ENCODE results near the gene CCDC183. TPM values are rescaled to one million over a fixed set of nuclear protein-coding genes. Genes with fewer than 3 reads are reported as not detected.
A peak's percentile ranks its signal among the peaks of the same experiment; 100 is the strongest.
"Not testable (repeated sequence)": the region's sequence is repeated elsewhere in the genome, so short reads cannot be mapped to it uniquely, and the experiment has no call there.

CCDC183 gene
- total RNA-seq, 1 donor: under 0.01 TPM

DNA sequence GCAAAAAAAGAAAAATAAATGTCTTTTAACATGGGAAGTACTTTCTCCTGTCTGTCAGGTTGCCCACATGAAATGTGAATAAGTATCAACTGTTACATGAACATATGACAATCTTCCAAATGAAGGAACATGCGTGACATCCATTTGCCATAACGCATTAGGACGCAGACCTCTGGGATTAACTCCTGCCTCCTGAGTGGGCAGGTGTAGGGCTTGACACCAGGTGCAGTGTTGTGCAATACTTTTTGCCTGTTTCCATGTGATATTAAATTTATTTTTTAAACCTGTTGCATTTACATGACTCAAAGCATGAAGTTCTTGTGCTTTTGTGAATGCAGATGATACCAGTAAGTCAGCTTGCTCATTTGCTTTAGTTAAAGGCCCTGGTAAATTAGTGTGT, 13.7 kb upstream of the CCDC183 start:
- Histone ChIP-seq H4K20me1 (ENCODE audit: insufficient read depth, low read length) (no peaks in the 10 kb centered on the region), H3K9me3 (ENCODE audit: low read depth, low read length) (no peaks in the 10 kb centered on the region), H3K4me1 (ENCODE audit: insufficient read depth, low read length) (no peaks in the 10 kb centered on the region), H3K27ac (ENCODE audit: low read depth, low read length) (no peak overlapping the region), H3K27me3 (ENCODE audit: insufficient read depth, low read length) (peaks cover 43% of the 10 kb centered on the region), H3K4me2 (ENCODE audit: insufficient read depth, low read length) (no peak overlapping the region), H3K4me3 (ENCODE audit: insufficient read depth, low read length) (no peak overlapping the region), H3K79me2 (ENCODE audit: insufficient read depth, low read length) (no peaks in the 10 kb centered on the region), H3K36me3 (ENCODE audit: insufficient read depth, low read length) (no peaks in the 10 kb centered on the region), H2AFZ (ENCODE audit: low read length) (no peak overlapping the region)
- TF ChIP-seq, protein P1, sequence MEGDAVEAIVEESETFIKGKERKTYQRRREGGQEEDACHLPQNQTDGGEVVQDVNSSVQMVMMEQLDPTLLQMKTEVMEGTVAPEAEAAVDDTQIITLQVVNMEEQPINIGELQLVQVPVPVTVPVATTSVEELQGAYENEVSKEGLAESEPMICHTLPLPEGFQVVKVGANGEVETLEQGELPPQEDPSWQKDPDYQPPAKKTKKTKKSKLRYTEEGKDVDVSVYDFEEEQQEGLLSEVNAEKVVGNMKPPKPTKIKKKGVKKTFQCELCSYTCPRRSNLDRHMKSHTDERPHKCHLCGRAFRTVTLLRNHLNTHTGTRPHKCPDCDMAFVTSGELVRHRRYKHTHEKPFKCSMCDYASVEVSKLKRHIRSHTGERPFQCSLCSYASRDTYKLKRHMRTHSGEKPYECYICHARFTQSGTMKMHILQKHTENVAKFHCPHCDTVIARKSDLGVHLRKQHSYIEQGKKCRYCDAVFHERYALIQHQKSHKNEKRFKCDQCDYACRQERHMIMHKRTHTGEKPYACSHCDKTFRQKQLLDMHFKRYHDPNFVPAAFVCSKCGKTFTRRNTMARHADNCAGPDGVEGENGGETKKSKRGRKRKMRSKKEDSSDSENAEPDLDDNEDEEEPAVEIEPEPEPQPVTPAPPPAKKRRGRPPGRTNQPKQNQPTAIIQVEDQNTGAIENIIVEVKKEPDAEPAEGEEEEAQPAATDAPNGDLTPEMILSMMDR (IDR thresholded peaks at IDR 0.05; ENCODE audit: extremely low read depth, low read depth, low read length): no peak
- DNase-seq (ENCODE audit: insufficient read length, low spot score, missing footprints): no peak

DNA sequence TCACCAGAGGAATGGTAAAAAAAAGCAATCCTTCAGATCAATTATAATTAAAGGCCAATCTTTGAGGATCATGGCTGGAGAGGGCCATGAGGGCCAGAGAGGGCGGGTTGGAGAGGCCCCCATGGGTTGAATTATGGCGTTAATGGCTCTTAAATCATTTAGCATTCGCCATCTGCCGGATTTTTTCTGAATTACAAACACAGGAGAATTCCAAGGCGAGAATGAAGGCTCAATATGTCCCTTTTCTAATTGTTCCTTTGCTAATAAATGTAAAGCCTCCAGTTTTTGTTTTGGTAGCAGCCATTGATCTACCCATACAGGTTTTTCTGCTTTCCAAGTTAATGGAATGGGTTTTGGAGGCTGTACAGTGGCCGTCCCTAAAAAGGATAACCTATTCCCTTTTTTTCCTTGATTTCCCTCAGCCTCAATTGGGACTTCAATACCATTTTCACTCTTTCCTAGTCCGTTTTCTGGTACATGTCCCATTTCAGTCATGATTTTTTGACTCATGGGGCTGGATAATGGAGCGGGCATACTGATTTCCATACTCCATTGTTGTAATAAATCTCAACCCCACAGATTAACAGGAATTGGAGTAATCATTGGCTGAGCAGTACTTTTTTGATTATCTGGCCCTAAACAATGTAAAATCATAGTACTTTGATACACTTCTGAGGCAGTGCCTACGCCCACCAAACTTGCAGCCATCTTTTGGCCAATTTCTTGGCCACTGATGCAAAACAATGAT, 11.7 kb upstream of the CCDC183 start:
- Histone ChIP-seq H3K79me2 (ENCODE audit: insufficient read depth, low read length) (no peaks in the 10 kb centered on the region), H3K36me3 (ENCODE audit: insufficient read depth, low read length) (no peaks in the 10 kb centered on the region), H3K27me3 (ENCODE audit: insufficient read depth, low read length) (peaks cover 23% of the 10 kb centered on the region), H3K4me1 (ENCODE audit: insufficient read depth, low read length) (no peaks in the 10 kb centered on the region), H3K4me3 (ENCODE audit: insufficient read depth, low read length) (no peak overlapping the region), H3K27ac (ENCODE audit: low read depth, low read length) (no peak overlapping the region), H3K9me3 (ENCODE audit: low read depth, low read length) (no peaks in the 10 kb centered on the region), H2AFZ (ENCODE audit: low read length) (no peak overlapping the region), H4K20me1 (ENCODE audit: insufficient read depth, low read length) (no peaks in the 10 kb centered on the region), H3K4me2 (ENCODE audit: insufficient read depth, low read length) (no peak overlapping the region)
- TF ChIP-seq, protein P1 (IDR thresholded peaks at IDR 0.05; ENCODE audit: extremely low read depth, low read depth, low read length): peak; percentile 44
- peak; percentile 44 for DNase-seq (ENCODE audit: insufficient read length, low spot score, missing footprints)

GRCh38 chr9:136784997-136785361, 11.2 kb upstream of the CCDC183 start:
- TF ChIP-seq, protein P1 (IDR thresholded peaks at IDR 0.05; ENCODE audit: extremely low read depth, low read depth, low read length): no peak
- Histone ChIP-seq H4K20me1 (ENCODE audit: insufficient read depth, low read length) (no peaks in the 10 kb centered on the region), H3K36me3 (ENCODE audit: insufficient read depth, low read length) (no peaks in the 10 kb centered on the region)

DNA sequence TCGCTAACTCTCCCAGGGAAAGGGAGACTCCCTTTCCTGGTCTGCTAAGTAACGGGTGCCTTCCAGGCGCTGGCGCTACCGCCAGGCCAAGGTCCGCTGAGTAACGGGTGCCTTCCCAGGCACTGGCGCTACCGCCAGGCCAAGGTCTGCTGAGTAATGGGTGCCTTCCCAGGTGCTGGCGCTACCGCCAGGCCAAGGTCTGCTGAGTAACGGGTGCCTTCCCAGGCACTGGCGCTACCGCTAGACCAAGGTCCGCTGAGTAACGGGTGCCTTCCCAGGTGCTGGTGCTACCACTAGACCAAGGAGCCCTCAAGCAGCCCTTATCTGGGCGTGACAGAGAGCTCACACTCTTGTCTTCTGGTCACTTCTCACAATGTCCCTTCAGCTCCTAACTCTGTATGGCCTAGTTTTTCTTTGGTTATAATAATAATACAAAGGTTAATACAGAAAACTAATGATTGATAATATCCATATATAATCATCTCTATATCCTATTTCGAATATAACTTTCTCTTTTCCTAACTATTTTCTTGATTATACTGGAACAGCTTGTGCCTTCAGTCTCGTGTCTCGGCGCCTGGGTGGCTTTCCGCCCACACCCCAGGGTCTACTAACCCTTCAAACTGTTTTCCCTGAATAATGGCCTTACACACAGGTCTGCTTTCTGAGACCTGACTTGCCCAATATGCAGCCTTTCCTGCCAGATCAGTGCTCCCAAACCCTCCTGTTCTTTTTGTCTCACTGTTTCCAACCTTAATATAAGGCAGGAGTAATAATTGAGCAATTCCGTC, 10.4 kb upstream of the CCDC183 start:
- not testable (repeated sequence) for H3K36me3 ChIP-seq (ENCODE audit: insufficient read depth, low read length); H4K20me1 ChIP-seq (ENCODE audit: insufficient read depth, low read length); H3K4me1 ChIP-seq (ENCODE audit: insufficient read depth, low read length); H3K79me2 ChIP-seq (ENCODE audit: insufficient read depth, low read length); H3K4me2 ChIP-seq (ENCODE audit: insufficient read depth, low read length); DNase-seq (ENCODE audit: insufficient read length, low spot score, missing footprints); H3K9me3 ChIP-seq (ENCODE audit: low read depth, low read length); H3K27ac ChIP-seq (ENCODE audit: low read depth, low read length); H2AFZ ChIP-seq (ENCODE audit: low read length); H3K4me3 ChIP-seq (ENCODE audit: insufficient read depth, low read length)
- peaks cover 12% of the 10 kb centered on the region for H3K27me3 ChIP-seq (ENCODE audit: insufficient read depth, low read length)

More at GRCh38 chr9:136784997-136785361, 11.2 kb upstream of the CCDC183 start:
- Histone ChIP-seq H3K4me3 (ENCODE audit: insufficient read depth, low read length) (no peak overlapping the region), H3K9me3 (ENCODE audit: low read depth, low read length) (no peaks in the 10 kb centered on the region), H3K27me3 (ENCODE audit: insufficient read depth, low read length) (peaks cover 18% of the 10 kb centered on the region), H3K27ac (ENCODE audit: low read depth, low read length) (no peak overlapping the region), H2AFZ (ENCODE audit: low read length) (no peak overlapping the region), H3K79me2 (ENCODE audit: insufficient read depth, low read length) (no peaks in the 10 kb centered on the region), H3K4me2 (ENCODE audit: insufficient read depth, low read length) (no peak overlapping the region), H3K4me1 (ENCODE audit: insufficient read depth, low read length) (no peaks in the 10 kb centered on the region)
- DNase-seq (ENCODE audit: insufficient read length, low spot score, missing footprints): peak; percentile 37

Data from osteoblast (primary cell).